ENCODE results near the gene IFT74.

DNA sequence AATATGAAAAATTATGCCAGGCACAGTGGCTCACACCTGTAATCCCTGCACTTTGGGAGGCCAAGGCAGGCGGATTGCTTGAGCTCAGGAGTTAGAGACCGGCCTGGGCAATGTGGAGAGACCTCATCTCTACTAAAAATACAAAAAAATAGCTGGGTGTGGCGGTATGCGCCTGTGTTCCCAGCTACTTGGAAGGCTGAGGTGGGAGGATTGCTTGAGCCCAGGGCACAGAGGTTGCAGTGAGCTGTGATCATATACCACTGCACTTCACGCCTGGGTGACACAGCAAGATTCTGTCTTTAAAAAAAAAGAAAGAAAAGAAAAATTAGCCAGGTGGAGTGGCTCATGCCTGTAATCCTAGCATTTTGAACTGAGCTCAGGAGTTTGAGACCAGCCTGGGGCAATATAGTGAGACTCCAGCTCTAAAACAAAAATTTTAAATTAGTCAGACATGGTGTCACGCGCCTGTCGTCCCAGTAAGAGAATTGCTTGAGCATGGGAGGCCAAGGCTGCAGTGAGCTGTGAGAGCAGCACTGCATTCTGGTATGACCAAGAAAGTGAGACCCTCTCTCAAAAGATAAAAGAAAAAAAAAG, 27.2 kb upstream of the IFT74 start:
- TF ChIP-seq, protein P1, sequence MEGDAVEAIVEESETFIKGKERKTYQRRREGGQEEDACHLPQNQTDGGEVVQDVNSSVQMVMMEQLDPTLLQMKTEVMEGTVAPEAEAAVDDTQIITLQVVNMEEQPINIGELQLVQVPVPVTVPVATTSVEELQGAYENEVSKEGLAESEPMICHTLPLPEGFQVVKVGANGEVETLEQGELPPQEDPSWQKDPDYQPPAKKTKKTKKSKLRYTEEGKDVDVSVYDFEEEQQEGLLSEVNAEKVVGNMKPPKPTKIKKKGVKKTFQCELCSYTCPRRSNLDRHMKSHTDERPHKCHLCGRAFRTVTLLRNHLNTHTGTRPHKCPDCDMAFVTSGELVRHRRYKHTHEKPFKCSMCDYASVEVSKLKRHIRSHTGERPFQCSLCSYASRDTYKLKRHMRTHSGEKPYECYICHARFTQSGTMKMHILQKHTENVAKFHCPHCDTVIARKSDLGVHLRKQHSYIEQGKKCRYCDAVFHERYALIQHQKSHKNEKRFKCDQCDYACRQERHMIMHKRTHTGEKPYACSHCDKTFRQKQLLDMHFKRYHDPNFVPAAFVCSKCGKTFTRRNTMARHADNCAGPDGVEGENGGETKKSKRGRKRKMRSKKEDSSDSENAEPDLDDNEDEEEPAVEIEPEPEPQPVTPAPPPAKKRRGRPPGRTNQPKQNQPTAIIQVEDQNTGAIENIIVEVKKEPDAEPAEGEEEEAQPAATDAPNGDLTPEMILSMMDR (IDR thresholded peaks at IDR 0.05): no peak
- no peak for TF ChIP-seq POLR2A (IDR thresholded peaks at IDR 0.05)

Measured in uterus (tissue), 2 donors.